CD4-positive, alpha-beta T cell treated with Interleukin-15 for 4 hours (primary cell): ENCODE data around the gene SETBP1.

Experiments used
- DNase-seq: peaks from one replicate; pipeline ENCODE4 v3.0.0-alpha.2; 2020; ENCODE audit warnings: low spot score

The SETBP1 gene

GRCh38 chr18:44909191-44909719, 228.6 kb downstream of the SETBP1 start:
- no peak for DNase-seq

GRCh38 chr18:44911260-44911659, 230.6 kb downstream of the SETBP1 start:
- DNase-seq = no peak

GRCh38 chr18:44911773-44912172, 231.1 kb downstream of the SETBP1 start:
- no peak for DNase-seq

GRCh38 chr18:44912740-44913478, 232.2 kb downstream of the SETBP1 start:
- DNase-seq = no peak

- DNase-seq = no peak
Observed at GRCh38 chr18:44914028-44914427, 233.3 kb downstream of the SETBP1 start.

GRCh38 chr18:44915213-44915612, 234.5 kb downstream of the SETBP1 start:
- no peak for DNase-seq

- DNase-seq = no peak
Observed at GRCh38 chr18:44915661-44916060, 235.0 kb downstream of the SETBP1 start.

- no peak for DNase-seq
Observed at GRCh38 chr18:44916429-44917207, 235.9 kb downstream of the SETBP1 start.

GRCh38 chr18:44917216-44918141, 236.8 kb downstream of the SETBP1 start:
- DNase-seq = no peak

GRCh38 chr18:44918142-44918476, 237.4 kb downstream of the SETBP1 start:
- DNase-seq = no peak

- no peak for DNase-seq
Observed at GRCh38 chr18:44920441-44920840, 239.8 kb downstream of the SETBP1 start.

- no peak for DNase-seq
Observed at GRCh38 chr18:44921974-44922373, 241.3 kb downstream of the SETBP1 start.

- no peak for DNase-seq
Observed at GRCh38 chr18:44922968-44923367, 242.3 kb downstream of the SETBP1 start.

- DNase-seq = no peak
Observed at GRCh38 chr18:44924785-44925499, 244.3 kb downstream of the SETBP1 start.

- DNase-seq = no peak
Observed at GRCh38 chr18:44927127-44927849, 246.6 kb downstream of the SETBP1 start.

GRCh38 chr18:44934901-44935300, 254.2 kb downstream of the SETBP1 start:
- DNase-seq = no peak

- DNase-seq = no peak
Observed at GRCh38 chr18:44935455-44935854, 254.8 kb downstream of the SETBP1 start.

- no peak for DNase-seq
Observed at GRCh38 chr18:44936485-44936884, 255.8 kb downstream of the SETBP1 start.

GRCh38 chr18:44937960-44938719, 257.5 kb downstream of the SETBP1 start:
- no peak for DNase-seq
